ENCODE results near the gene STMN3. TPM values are rescaled to one million over a fixed set of nuclear protein-coding genes. Genes with fewer than 3 reads are reported as not detected.

The STMN3 gene
- total and polyA plus RNA-seq, 2 of the 8 experiments (the other 6 are each of a cell fraction or from before 2014, with no cell fraction given) = 51.5 to 63.1 TPM

DNA sequence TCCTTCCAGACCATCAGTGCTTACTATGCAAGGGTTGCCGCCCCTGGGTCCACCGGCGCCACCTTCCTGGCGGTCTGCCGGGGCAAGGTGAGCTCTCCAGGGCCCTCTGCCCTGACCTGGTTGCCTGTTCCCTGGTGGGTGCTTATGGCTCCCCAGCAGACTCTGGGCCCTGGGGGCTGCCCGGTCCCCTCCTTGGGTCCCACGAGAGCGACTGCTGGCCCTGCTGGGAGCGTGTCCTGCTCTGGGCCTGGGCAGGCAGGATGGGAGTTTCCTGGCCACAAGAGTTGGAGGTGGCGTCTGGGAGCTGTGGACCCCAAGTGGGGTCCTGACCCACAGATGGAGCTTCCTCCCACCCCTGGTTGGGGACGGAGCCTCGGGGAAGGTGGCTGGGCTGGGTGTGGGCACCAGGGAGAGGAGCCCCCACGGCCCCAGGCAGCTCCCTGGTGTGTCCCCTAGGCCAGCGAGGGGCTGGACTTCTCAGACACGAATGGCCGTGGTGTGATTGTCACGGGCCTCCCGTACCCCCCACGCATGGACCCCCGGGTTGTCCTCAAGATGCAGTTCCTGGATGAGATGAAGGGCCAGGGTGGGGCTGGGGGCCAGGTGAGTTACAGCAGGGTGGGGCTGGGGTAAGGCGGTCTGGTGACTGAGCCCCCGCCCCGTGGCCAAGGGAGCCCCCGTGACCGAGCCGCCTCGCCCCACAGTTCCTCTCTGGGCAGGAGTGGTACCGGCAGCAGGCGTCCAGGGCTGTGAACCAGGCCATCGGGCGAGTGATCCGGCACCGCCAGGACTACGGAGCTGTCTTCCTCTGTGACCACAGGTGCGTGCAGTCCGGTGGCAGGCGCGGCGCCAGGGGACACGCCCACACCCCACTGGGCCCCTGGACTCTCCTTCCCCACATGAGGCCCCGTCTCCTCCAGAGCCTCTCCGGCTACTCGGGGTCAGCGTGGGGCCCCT lies 36.1 kb upstream of the STMN3 start:
- Histone ChIP-seq H3K9ac (replicated peaks in 1 of 4; ENCODE audit: extremely low read depth in 1 of 4, low read depth in 3 of 4, low read length in 3 of 4) (no peak overlapping the region), H3K4me2 (ENCODE audit: insufficient read depth in 1 of 2, low read depth in 2 of 2, low read length in 2 of 2) (no peak overlapping the region), H3K27me3 (replicated peaks in 1 of 4; ENCODE audit: control insufficient read depth in 3 of 4, extremely low read depth in 1 of 4, insufficient read depth in 3 of 4, low read length in 3 of 4) (no peaks in the 10 kb centered on the region), H3K4ac (replicated peaks; ENCODE audit: insufficient read length, low read depth, low read length) (no peak overlapping the region), H3K36me3 (ENCODE audit: control insufficient read depth in 2 of 4, insufficient read depth in 4 of 4, low read length in 3 of 4) (no peaks in the 10 kb centered on the region; a peak in 1 of 8 replicates), H4K8ac (ENCODE audit: extremely low read depth, insufficient read depth, low read length) (peak overlapping the region; percentile 62), H2BK20ac (ENCODE audit: low read length) (no peak overlapping the region), H4K20me1 (replicated peaks in 1 of 2; ENCODE audit: control insufficient read depth in 1 of 2, insufficient read depth in 2 of 2, low read length in 2 of 2) (peaks cover 0 to 5% of the 10 kb centered on the region in 2 experiments), H3K9me3 (ENCODE audit: insufficient read depth in 2 of 2, low read depth in 1 of 2, low read length in 1 of 2) (no peaks in the 10 kb centered on the region; a peak in 1 of 4 replicates), H4K5ac (ENCODE audit: insufficient read length, low read depth, low read length) (no peak overlapping the region), H2BK120ac (replicated peaks; ENCODE audit: low read depth, low read length) (no peak overlapping the region), H2BK15ac (ENCODE audit: low read length) (no peak overlapping the region), H3K79me2 (ENCODE audit: control insufficient read depth in 1 of 2, insufficient read depth in 2 of 2, low read length in 2 of 2) (no peaks in the 10 kb centered on the region), H3K56ac (replicated peaks; ENCODE audit: insufficient read length, low read depth, low read length) (no peak overlapping the region), H3K18ac (ENCODE audit: extremely low read depth, low read length) (no peak overlapping the region), H2BK5ac (ENCODE audit: low read depth, low read length) (no peak overlapping the region), H3K79me1 (ENCODE audit: low read depth, low read length) (no peaks in the 10 kb centered on the region), H3K14ac (ENCODE audit: insufficient read length) (no peak overlapping the region), H3K23me2 (ENCODE audit: low read depth, low read length) (peaks cover 3% of the 10 kb centered on the region; the same call in 1 of the 2 replicates), H2AFZ (ENCODE audit: low read length) (no peak overlapping the region), H3K23ac (ENCODE audit: insufficient read length) (no peak overlapping the region), H3K27ac (ENCODE audit: low read depth, low read length) (no peak overlapping the region), H4K91ac (replicated peaks; ENCODE audit: insufficient read length, low read length) (no peak overlapping the region), H3K4me1 (replicated peaks in 1 of 4; ENCODE audit: control insufficient read depth in 3 of 4, insufficient read depth in 4 of 4, low read length in 3 of 4) (no peaks in the 10 kb centered on the region; a peak in 1 of 7 replicates), H2BK12ac (ENCODE audit: low read depth, low read length) (no peak overlapping the region), H2AK5ac (ENCODE audit: low read depth, low read length) (no peak overlapping the region), H3K4me3 (ENCODE audit: extremely low read depth in 1 of 4, insufficient read depth in 2 of 4, low read depth in 3 of 4, low read length in 4 of 4) (no peak overlapping the region)
- POLR2A ChIA-PET (ENCODE audit: partially characterized antibody) = interaction anchor here (2.1 to 4.3 kb wide), 5 partner anchors 8 to 13 kb away, joined by 5 to 31 read pairs (median 15); partner anchors contain the start of gene TNFRSF6B
- 91% methylated on average over 29 of the region's 44 CpGs; no CpG with 5 or more reads in 1 of the 2 experiments for WGBS, 2 experiments (ENCODE audit: extremely low coverage in 1 of 2, insufficient coverage in 1 of 2, insufficient read length in 1 of 2, insufficient replicate concordance in 2 of 2, low coverage in 1 of 2, low lambda C conversion rate in 2 of 2, missing lambda C conversion rate in 1 of 2)
- DNase-seq (ENCODE audit: low read depth in 1 of 2, low spot score in 2 of 2) = no peak
- CTCF ChIA-PET (ENCODE audit: partially characterized antibody) = interaction anchor here (1.1 to 1.7 kb wide), 3 partner anchors 9 to 152 kb away, joined by 3 to 4 read pairs (median 4); partner anchors contain the start of gene PTK6
- TF ChIP-seq GABPA (IDR thresholded peaks at IDR 0.05; ENCODE audit: borderline replicate concordance, insufficient read depth, low read length) (no peak), RAD21 (IDR thresholded peaks at IDR 0.05 in 1 of 2, conservative IDR thresholded peaks at IDR 0.05 in 1 of 2; ENCODE audit: low read depth in 2 of 2, low read length in 2 of 2) (no peak)
- FAIRE-seq = no peak

Data from H1 (cell line).